CD8-positive, alpha-beta memory T cell (primary cell): Measurements from ENCODE around the gene CFAP210. TPM values are rescaled to one million over a fixed set of nuclear protein-coding genes. Genes with fewer than 3 reads are reported as not detected.
"Not testable (repeated sequence)": the region's sequence is repeated elsewhere in the genome, so short reads cannot be mapped to it uniquely, and the experiment has no call there.

ENCODE experiments used
- CTCF ChIA-PET: fragments of 350-600 bp; sonication (Branson Sonifier 250); formaldehyde crosslinking; loops from one replicate; lab custom pipeline; 2021; ENCODE audit warnings: antibody characterized with exemption; lab: Charles Lee
- POLR2A ChIA-PET: fragments of 350-600 bp; sonication (Branson Sonifier 250); formaldehyde crosslinking; loops from one replicate; lab custom pipeline; 2021; ENCODE audit warnings: antibody characterized with exemption; lab: Charles Lee
- DNase-seq, 5 donors: peaks; one replicate each; pipeline versions ENCODE4 v3.0.0 to v3.0.0-alpha.2; 2020 to 2022; ENCODE audit warnings: mixed read lengths in 1 of 5
- H3K27ac ChIP-seq: one replicate; pipeline ENCODE4 v1.7.0; 2013; ENCODE audit warnings: low read depth, mild to moderate bottlenecking, low read length, moderate library complexity
- H3K27me3 ChIP-seq: 2 replicates; pipeline ENCODE4 v1.7.0; 2013; ENCODE audit warnings: low read length, mild to moderate bottlenecking; ENCODE audit not compliant: insufficient read depth, poor library complexity, severe bottlenecking
- H3K36me3 ChIP-seq: 2 replicates; pipeline ENCODE4 v1.7.0; 2013; ENCODE audit warnings: mild to moderate bottlenecking, low read length, moderate library complexity; ENCODE audit not compliant: insufficient read depth
- H3K4me1 ChIP-seq: 2 replicates; pipeline ENCODE4 v1.7.0; 2013; ENCODE audit warnings: mild to moderate bottlenecking, low read length, moderate library complexity; ENCODE audit not compliant: insufficient read depth
- H3K4me3 ChIP-seq: 2 replicates; pipeline ENCODE4 v1.7.0; 2013; ENCODE audit warnings: mild to moderate bottlenecking, low read length
- H3K9me3 ChIP-seq: 2 replicates; pipeline ENCODE4 v1.7.0; 2013; ENCODE audit warnings: mild to moderate bottlenecking, low read length
- H3K27ac Mint-ChIP-seq, 8 donors: one replicate each; pipeline ENCODE4 v1.8.0; 2020 to 2021; ENCODE audit warnings: mixed read lengths in 8 of 8, mild to moderate bottlenecking in 6 of 8, inconsistent platforms in 3 of 8, moderate library complexity in 3 of 8
- H3K27me3 Mint-ChIP-seq, 2 donors: one replicate each; pipeline ENCODE4 v1.8.0; 2020 to 2021; ENCODE audit warnings: mixed read lengths in 2 of 2, mild to moderate bottlenecking in 1 of 2, moderate library complexity in 1 of 2
- H3K36me3 Mint-ChIP-seq, 3 donors: one replicate each; pipeline ENCODE4 v1.8.0; 2020 to 2021; ENCODE audit warnings: mixed read lengths in 3 of 3, inconsistent platforms in 1 of 3, mild to moderate bottlenecking in 1 of 3
- H3K4me1 Mint-ChIP-seq, 3 donors: one replicate each; pipeline ENCODE4 v1.8.0; 2020 to 2021; ENCODE audit warnings: mixed read lengths in 3 of 3, inconsistent platforms in 1 of 3, mild to moderate bottlenecking in 1 of 3
- H3K4me3 Mint-ChIP-seq, 7 donors: one replicate each; pipeline ENCODE4 v1.8.0; 2020 to 2021; ENCODE audit warnings: mixed read lengths in 7 of 7, mild to moderate bottlenecking in 6 of 7, moderate library complexity in 4 of 7, inconsistent platforms in 2 of 7
- H3K9me3 Mint-ChIP-seq, 5 donors: one replicate each; pipeline ENCODE4 v1.8.0; 2020 to 2022; ENCODE audit warnings: mixed read lengths in 5 of 5, mild to moderate bottlenecking in 3 of 5, moderate library complexity in 2 of 5, inconsistent platforms in 1 of 5
- polyA plus RNA-seq: library from polyadenylated mRNA; unstranded; fragments of 300-500 nt; fragmentation: Illumina TruSeq; gene quantifications from one replicate; pipeline ENCODE4 v1.2.3, GENCODE V29; 2021
- total RNA-seq, 2 experiments: library from RNA; stranded (reverse); gene quantifications; one replicate each; pipeline ENCODE4 v1.2.3, GENCODE V29; 2021

The CFAP210 gene
- total and polyA plus RNA-seq, 3 experiments from 2014 or later = 0.57 TPM; not detected in 2

GRCh38 chr2:169694894-169695260 lies 672 bp upstream of the CFAP210 start:
- no peak for DNase-seq
- H3K9me3 ChIP-seq = no peaks in the 10 kb centered on the region
- peaks cover 8 to 13% (median 11%) of the 10 kb centered on the region in 5 donors for H3K9me3 Mint-ChIP-seq
- ChIA-PET CTCF (no interaction called here), POLR2A (interaction anchor here (1.3 to 2.4 kb wide), 2 partner anchors 12 to 110 kb away, joined by 5 to 9 read pairs; no protein-coding TSS in a partner anchor)
- H3K27ac Mint-ChIP-seq = peak overlapping the region; percentile 96 to 100 (median 99)
- H3K4me3 Mint-ChIP-seq = peak overlapping the region; percentile 87 to 96 (median 91)
- H3K4me1 Mint-ChIP-seq = peaks cover 15 to 29% (median 16%) of the 10 kb centered on the region in 3 donors
- H3K27me3 ChIP-seq = no peaks in the 10 kb centered on the region
- peaks cover 8% of the 10 kb centered on the region for H3K4me1 ChIP-seq
- peak overlapping the region; percentile 74 for H3K4me3 ChIP-seq
- peak overlapping the region; percentile 95 for H3K27ac ChIP-seq
- peaks cover 9 to 30% (median 11%) of the 10 kb centered on the region in 3 donors for H3K36me3 Mint-ChIP-seq
- peaks cover 0 to 21% of the 10 kb centered on the region in 2 donors for H3K27me3 Mint-ChIP-seq
- no peaks in the 10 kb centered on the region for H3K36me3 ChIP-seq

GRCh38 chr2:169693360-169693759 lies 845 bp downstream of the CFAP210 start:
- Histone ChIP-seq H3K27me3 (no peaks in the 10 kb centered on the region), H3K27ac (peak overlapping the region; percentile 95), H3K36me3 (no peaks in the 10 kb centered on the region), H3K9me3 (no peaks in the 10 kb centered on the region), H3K4me3 (no peak overlapping the region), H3K4me1 (peaks cover 8% of the 10 kb centered on the region)
- CTCF ChIA-PET = interaction anchor here (1.1 to 1.5 kb wide), 3 partner anchors 10 to 109 kb away, joined by 3 to 4 read pairs (median 3); no protein-coding TSS in a partner anchor
- Mint-ChIP-seq H3K4me3 (peak overlapping the region; percentile 87 to 96 (median 91)), H3K27me3 (peaks cover 0 to 21% of the 10 kb centered on the region in 2 donors), H3K27ac (peak overlapping the region; percentile 96 to 100 (median 99)), H3K9me3 (peaks cover 8 to 16% (median 13%) of the 10 kb centered on the region in 5 donors), H3K4me1 (peaks cover 15 to 27% (median 16%) of the 10 kb centered on the region in 3 donors), H3K36me3 (peaks cover 3 to 18% (median 15%) of the 10 kb centered on the region in 3 donors)
- POLR2A ChIA-PET = interaction anchor here (0.5 to 2.4 kb wide), 4 partner anchors 10 to 548 kb away, joined by 3 to 9 read pairs (median 6); partner anchors contain the start of gene UBR3
- DNase-seq = peak in 3 of 5 donors; percentile 28 to 56 (median 31)

DNA sequence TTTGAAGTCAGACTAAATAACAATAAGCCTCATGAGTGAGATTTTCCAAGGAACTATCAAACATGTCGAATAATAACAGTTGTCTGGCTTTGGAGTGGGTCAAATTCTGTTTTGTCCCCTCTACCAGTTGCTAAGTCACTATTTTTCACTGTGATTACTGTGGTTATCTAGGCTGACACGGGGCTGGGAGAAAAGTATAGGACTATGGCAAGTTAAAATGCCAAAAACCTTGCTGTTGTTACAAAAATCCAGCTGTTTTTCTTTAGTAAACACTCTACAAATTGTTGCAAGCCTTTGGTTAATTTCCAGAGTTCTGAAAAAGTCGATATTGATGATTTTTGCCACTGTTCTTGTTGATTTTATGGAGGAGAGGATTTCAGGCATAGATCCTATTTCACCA lies 1.5 kb downstream of the CFAP210 start:
- Mint-ChIP-seq H3K27me3 (peaks cover 0 to 21% of the 10 kb centered on the region in 2 donors), H3K36me3 (peaks cover 2 to 16% (median 15%) of the 10 kb centered on the region in 3 donors), H3K4me3 (peak overlapping the region in 2 of 7 donors; percentile 13 to 56), H3K27ac (peak overlapping the region in 6 of 8 donors; percentile 53 to 98 (median 68)), H3K9me3 (peaks cover 8 to 16% (median 13%) of the 10 kb centered on the region in 5 donors), H3K4me1 (peaks cover 15 to 27% (median 16%) of the 10 kb centered on the region in 3 donors)
- no peak for DNase-seq
- Histone ChIP-seq H3K27me3 (no peaks in the 10 kb centered on the region), H3K36me3 (no peaks in the 10 kb centered on the region), H3K4me3 (no peak overlapping the region), H3K9me3 (no peaks in the 10 kb centered on the region), H3K4me1 (peaks cover 8% of the 10 kb centered on the region), H3K27ac (no peak overlapping the region)
- ChIA-PET POLR2A (interaction anchor here (1.2 kb wide), 1 partner anchor 135 kb away, joined by 3 read pairs; the partner anchor contains the start of gene UBR3), CTCF (interaction anchor here (1.1 to 1.5 kb wide), 2 partner anchors 13 to 108 kb away, joined by 3 to 4 read pairs; no protein-coding TSS in a partner anchor)

DNA sequence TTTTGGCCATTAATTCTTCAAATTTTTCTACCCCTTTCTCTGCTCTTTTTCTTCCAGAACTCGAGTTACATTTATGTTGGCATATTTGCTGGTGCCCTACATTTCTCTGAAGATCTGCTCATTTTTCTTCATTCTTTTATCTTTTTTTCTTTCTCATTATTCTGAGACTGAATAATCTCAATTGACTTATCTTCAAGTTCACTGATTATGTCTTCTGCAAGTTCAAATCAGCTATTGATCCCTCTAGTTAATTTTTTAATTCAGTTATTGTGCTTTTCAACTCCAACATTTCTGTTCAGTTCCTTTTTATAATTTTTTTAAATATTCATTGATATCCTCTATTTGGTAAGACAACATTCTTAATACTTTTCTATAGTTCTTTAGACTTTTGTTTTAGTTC lies 3.2 kb downstream of the CFAP210 start:
- Mint-ChIP-seq H3K4me3 (peak overlapping the region in 1 of 7 donors; percentile 45), H3K27me3 (peaks cover 0 to 21% of the 10 kb centered on the region in 2 donors), H3K27ac (peak overlapping the region in 3 of 8 donors; percentile 0 to 43 (median 21)), H3K9me3 (peaks cover 8 to 16% (median 13%) of the 10 kb centered on the region in 5 donors), H3K4me1 (peaks cover 15 to 23% (median 16%) of the 10 kb centered on the region in 3 donors), H3K36me3 (peaks cover 0 to 15% (median 10%) of the 10 kb centered on the region in 3 donors)
- POLR2A ChIA-PET = no interaction called here
- H3K36me3 ChIP-seq = no peaks in the 10 kb centered on the region
- no peak for DNase-seq
- H3K9me3 ChIP-seq = no peaks in the 10 kb centered on the region
- H3K4me3 ChIP-seq = no peak overlapping the region
- H3K27ac ChIP-seq = no peak overlapping the region
- H3K27me3 ChIP-seq = no peaks in the 10 kb centered on the region
- H3K4me1 ChIP-seq = peaks cover 8% of the 10 kb centered on the region
- CTCF ChIA-PET = no interaction called here

- H3K4me1 ChIP-seq, H3K36me3 ChIP-seq, H3K4me3 ChIP-seq, H3K27ac ChIP-seq, H3K4me3 Mint-ChIP-seq, H3K9me3 ChIP-seq, DNase-seq, H3K27me3 ChIP-seq, POLR2A ChIA-PET, CTCF ChIA-PET: not testable (repeated sequence)
- peak overlapping the region in 1 of 8 donors; percentile 15 for H3K27ac Mint-ChIP-seq
- H3K36me3 Mint-ChIP-seq = peaks cover 0 to 15% (median 1%) of the 10 kb centered on the region in 3 donors
- peaks cover 0 to 12% of the 10 kb centered on the region in 2 donors for H3K27me3 Mint-ChIP-seq
- peaks cover 14 to 17% (median 17%) of the 10 kb centered on the region in 3 donors for H3K4me1 Mint-ChIP-seq
- peaks cover 8 to 16% (median 13%) of the 10 kb centered on the region in 5 donors for H3K9me3 Mint-ChIP-seq
Measured at GRCh38 chr2:169687943-169688342, 6.3 kb downstream of the CFAP210 start.

DNA sequence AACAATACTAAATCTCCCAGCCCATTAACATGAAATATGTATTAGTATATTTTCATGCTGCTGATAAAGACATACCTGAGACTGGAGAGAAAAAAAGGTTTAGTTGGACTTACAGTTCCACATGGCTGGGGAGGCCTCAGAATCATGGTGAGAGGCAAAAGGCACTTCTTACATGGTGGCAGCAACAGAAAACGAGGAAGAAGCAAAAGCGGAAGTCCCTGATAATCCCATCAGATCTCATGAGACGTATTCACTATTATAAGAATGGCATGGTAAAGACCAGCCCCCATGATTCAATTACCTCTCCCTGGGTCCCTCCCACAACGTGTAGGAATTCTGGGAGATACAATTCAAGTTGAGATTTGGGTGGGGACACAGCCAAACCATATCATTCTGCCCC lies 7.4 kb downstream of the CFAP210 start:
- DNase-seq, H3K27me3 ChIP-seq, H3K4me3 ChIP-seq, H3K27ac ChIP-seq, H3K36me3 ChIP-seq, POLR2A ChIA-PET, H3K4me3 Mint-ChIP-seq, H3K9me3 ChIP-seq, CTCF ChIA-PET, H3K27me3 Mint-ChIP-seq: not testable (repeated sequence)
- peaks cover 8 to 15% (median 13%) of the 10 kb centered on the region in 5 donors for H3K9me3 Mint-ChIP-seq
- peaks cover 22 to 25% (median 25%) of the 10 kb centered on the region in 3 donors for H3K4me1 Mint-ChIP-seq
- peak overlapping the region in 1 of 8 donors; percentile 62 for H3K27ac Mint-ChIP-seq
- peaks cover 0 to 14% (median 1%) of the 10 kb centered on the region in 3 donors for H3K36me3 Mint-ChIP-seq
- peaks cover 11% of the 10 kb centered on the region for H3K4me1 ChIP-seq

- CTCF ChIA-PET = interaction anchor here (1.5 kb wide), 1 partner anchor 14 kb away, joined by 3 read pairs; no protein-coding TSS in a partner anchor
- H3K9me3 ChIP-seq, H3K36me3 ChIP-seq, POLR2A ChIA-PET, DNase-seq, H3K36me3 Mint-ChIP-seq, H3K27ac ChIP-seq, H3K27me3 Mint-ChIP-seq, H3K9me3 Mint-ChIP-seq, H3K4me3 ChIP-seq, H3K27me3 ChIP-seq: not testable (repeated sequence)
- Mint-ChIP-seq H3K4me1 (peaks cover 22 to 25% (median 25%) of the 10 kb centered on the region in 3 donors), H3K4me3 (peak overlapping the region in 2 of 7 donors; percentile 16 to 41), H3K27ac (peak overlapping the region in 5 of 8 donors; percentile 64 to 95 (median 91))
- peaks cover 11% of the 10 kb centered on the region for H3K4me1 ChIP-seq
Measured at GRCh38 chr2:169684712-169685111, 9.5 kb downstream of the CFAP210 start.

- peaks cover 11% of the 10 kb centered on the region for H3K4me1 ChIP-seq
- H3K27ac ChIP-seq = no peak overlapping the region
- H3K27me3 Mint-ChIP-seq = no peaks in the 10 kb centered on the region
- H3K36me3 Mint-ChIP-seq = no peaks in the 10 kb centered on the region
- ChIA-PET CTCF (interaction anchor here (1.3 to 1.5 kb wide), 2 partner anchors 10 to 14 kb away, joined by 3 read pairs; partner anchors contain the start of genes CFAP210 and PHOSPHO2), POLR2A (interaction anchor here (0.6 to 1.7 kb wide), 3 partner anchors 10 to 149 kb away, joined by 3 to 9 read pairs (median 4); partner anchors contain the start of genes CFAP210 and PHOSPHO2)
- H3K36me3 ChIP-seq = no peaks in the 10 kb centered on the region
- no peaks in the 10 kb centered on the region for H3K9me3 ChIP-seq
- no peaks in the 10 kb centered on the region for H3K9me3 Mint-ChIP-seq
- DNase-seq = no peak
- H3K27me3 ChIP-seq = no peaks in the 10 kb centered on the region
- H3K4me3 ChIP-seq = no peak overlapping the region
- H3K4me3 Mint-ChIP-seq = peak overlapping the region in 2 of 7 donors; percentile 41 to 60
- H3K27ac Mint-ChIP-seq = peak overlapping the region; percentile 41 to 95 (median 87)
- peaks cover 22 to 25% (median 25%) of the 10 kb centered on the region in 3 donors for H3K4me1 Mint-ChIP-seq
Measured at GRCh38 chr2:169684135-169684565, 10.1 kb downstream of the CFAP210 start.
